Inferior parietal cortex (tissue), 1 donor: ENCODE results near the gene KIF12.

Experiments used
- DNase-seq: peaks from one replicate; pipeline ENCODE4 v3.0.0-alpha.2; 2016; ENCODE audit errors: extremely low spot score

The KIF12 gene

DNA sequence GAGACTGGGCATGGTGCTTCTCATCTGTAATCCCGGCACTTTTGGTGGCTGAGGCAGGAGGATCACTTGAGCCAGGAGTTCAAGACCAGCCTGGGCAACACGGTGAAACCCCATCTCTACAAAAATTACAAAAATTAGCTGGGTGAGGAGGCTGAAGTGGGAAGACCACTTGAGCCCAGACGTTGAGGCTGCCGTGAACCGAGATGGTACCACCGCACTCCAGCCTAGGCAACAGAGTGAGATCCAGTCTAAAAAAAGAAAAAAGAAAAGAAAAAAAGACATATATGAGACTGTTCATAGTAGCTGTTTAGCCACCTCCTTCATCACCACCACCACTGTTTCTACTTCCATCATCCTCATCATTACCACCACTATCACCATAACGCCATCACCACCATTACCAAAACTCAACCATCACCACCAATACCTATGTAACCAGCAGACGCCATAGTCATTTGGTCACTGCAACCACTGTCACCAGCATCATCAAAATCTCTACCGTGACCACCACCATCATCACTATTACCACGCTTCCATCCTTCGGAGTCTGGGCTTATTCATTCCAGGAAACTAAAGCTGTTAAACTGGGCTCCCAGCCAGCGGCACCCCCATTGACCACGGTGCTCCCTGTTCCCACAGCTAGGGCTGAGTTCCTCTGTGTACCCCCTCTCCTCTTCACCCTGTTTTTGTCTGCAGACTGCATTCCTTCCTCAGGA lies 8.4 kb upstream of the KIF12 start:
- no peak for DNase-seq

DNA sequence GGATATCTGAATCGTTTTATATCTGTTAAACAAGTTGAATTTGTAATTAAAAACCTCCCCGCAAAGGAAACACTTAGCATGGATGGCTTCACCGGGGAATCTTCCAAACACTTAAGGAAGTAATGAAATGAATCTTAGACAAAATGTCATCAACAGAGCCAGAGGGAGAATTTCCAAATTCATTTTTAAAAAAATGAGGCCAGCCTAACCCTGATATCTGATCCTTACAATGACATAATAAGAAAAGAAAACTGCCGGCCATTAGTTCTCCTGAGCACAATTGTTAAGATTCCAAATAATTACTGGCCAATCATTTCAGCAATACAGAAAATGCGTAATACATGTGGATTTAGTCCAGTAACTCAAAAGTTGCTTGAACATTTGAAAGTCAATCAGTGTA lies 6.1 kb upstream of the KIF12 start:
- no peak for DNase-seq

DNA sequence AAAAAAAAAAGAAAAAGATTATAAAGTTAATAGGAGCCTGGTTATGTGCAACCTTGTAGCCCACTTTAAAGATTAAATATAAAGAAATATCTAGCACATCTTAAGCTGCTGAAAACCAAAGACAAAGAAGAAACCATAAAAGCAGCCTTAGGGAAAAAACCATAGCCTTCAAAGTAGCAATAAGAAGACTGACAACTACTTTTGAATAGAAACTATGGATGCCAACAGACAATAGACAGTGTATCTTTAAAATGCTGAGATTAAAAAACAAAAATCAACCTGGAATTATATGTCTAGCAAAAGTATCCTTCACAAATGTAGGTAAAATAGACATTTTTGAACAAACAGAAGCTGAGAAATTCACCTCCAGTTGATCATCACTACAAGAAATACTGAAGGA lies 3.4 kb upstream of the KIF12 start:
- DNase-seq: no peak

DNA sequence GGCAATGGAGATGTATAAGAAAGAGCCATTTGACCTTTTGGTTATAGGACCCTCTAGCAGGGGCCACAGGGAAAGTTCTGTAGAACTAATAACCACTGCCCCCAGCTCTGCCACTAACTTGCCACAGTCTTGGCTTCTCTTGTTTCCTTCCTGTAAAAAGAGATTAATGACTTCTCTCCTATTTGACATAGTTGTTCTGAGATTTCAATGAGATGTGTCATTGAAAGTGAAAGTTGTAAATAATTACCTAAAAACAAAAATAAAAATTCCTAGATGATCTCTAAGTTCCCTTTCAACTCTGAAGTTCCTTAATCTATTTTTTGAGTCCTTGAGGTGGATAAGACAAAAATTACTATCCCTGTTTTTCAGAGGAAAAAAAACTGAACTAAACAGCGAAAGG lies 1.4 kb upstream of the KIF12 start:
- DNase-seq: no peak

DNA sequence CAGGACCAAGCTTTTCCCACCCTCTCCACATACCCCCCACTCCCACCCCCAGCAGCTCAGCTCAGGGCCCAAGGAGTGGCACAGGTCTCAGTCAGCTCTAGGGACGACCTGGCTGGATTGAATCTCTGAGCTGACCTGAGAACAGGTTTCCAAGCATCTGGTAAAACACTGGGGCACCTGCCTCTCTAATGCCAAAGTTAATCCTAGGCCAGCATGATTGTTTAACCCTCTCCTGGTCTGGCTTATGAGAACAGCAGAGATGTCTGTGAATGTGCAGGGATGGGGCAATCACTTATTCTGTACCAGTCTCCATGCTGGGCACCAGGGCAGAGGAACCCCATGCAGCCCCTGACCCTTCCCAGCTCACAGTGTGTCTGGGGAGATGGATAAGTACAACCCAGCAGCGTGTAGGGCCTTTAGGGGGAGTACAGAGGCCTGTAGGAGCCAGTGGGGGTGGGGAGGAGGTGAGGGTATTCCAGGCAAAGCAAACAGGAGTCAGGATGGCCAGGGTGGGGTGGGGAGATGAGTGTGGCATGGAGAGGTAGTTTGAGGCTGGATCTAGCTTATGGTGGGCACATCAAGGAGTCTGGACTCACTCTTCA lies 678 bp upstream of the KIF12 start:
- DNase-seq: no peak

DNA sequence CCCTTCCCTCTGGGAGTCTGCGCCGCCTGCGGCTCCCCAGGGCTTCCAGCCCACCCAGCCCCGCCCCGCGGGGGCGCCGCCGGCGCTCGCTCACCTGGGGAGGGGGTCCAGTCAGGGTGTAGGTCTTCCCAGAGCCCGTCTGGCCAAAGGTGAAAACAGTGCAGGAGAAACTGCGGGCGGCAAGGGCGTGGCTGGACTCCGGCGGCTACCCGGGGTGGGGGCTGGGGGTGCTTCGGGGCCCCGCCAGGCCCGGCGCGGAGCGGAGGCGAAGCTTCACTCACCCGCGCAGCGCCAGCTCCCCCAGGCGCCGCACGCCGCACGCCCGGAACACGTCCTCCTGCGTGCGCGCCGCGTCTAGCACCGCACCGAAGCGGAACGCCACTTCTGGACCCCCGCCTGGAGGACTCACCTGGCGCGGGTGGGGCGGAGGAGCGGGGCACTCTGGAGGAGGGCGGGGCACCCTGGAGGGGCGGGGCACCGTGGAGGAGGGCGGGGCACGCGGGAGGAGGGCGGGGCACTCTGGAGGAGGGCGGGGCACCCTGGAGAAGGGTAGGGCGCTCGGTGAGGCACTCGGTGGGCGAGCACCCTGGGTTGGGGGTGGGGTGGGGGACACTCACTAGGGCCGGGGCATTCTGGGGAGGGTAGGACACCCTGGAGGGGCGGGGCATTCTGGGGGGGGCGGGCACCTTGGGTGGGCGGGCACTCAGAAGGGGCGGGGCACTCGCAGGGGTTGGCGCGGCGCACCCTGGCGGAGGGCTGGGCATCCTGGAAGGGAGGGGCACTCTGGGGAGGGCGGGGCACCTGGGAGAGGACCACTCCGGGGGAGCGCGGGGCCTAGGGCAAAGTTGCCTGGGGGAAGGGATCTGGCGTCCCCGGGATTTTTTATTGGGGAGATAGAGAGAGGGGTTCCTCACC lies 814 bp downstream of the KIF12 start:
- no peak for DNase-seq

DNA sequence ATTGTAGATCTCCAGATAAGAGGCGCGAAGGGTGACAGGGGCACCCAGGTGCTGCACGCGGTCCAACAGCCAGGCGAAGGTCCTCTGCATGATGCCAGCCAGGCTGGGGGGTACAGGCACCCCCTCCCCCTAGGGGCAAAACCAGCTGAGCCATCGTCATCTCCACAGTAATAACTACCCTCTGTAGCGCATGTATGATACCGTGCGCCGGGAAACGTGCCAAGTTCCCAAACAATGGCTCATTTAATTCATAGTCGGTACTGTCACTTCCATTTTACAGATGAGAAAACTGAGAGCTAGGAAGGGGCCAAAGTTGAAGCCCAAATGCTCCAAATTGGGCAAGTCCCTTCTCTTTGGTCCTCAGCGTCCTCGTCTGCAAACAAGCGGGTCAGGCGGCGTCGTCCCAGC lies 1.5 kb downstream of the KIF12 start:
- no peak for DNase-seq

DNA sequence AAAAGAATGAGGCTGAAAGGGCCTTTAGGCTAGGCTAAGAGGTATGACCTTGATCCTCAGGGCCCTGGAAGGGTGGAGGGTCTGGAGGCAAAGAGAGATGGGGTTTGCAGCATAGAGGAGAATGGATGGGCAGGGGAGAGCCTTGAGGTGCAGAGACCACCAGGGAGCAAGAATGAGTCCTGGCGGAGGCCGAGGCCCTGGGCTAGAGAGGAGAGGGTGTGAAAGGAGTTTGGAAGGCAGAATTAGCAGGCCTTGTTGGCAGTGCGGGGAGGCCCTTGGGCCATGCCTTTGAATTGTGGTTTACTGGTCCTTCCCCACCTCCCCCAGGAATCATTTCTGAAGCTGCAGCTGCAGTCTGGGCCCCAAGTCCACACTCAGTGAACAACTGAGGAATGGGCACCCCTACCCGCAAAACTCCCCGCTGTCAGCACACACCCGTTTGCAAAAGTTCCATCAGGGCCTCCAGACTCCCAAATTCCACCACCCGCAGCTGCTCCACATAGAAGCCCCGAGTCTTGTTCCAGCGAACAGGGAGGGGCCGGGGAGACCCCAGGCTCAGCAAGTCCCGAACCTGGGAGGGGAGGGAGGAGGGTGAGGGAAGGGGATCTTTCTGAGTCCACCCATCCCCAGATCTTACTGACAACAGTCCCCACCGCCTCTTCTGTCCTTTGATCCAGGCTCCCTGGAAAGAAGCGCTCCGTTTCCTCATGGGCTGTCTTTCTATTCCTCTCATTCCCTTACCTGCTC lies 2.1 kb downstream of the KIF12 start:
- DNase-seq: no peak

DNA sequence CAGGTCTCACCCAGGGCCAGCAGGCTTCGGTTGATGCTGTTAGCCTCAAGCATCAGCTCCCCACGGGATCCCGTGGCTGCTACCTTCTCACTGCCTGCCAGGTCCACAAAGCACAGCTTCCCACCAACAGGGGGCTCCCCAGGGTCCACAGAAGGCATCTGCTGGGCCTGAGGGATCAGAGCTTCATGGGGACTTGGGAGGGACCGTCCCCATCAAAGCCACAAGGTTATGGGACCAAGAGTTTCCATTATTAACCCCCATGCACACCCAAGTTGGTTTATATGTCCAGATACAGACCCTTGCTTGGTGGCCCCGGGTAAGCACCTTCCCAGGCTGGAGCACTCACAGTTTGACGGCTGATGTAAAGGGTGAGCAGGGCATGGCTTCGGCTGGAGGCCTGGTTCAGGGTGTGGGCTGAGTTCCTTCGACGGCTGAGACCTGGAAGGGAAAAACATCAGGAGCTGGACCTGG lies 3.0 kb downstream of the KIF12 start:
- DNase-seq: no peak

DNA sequence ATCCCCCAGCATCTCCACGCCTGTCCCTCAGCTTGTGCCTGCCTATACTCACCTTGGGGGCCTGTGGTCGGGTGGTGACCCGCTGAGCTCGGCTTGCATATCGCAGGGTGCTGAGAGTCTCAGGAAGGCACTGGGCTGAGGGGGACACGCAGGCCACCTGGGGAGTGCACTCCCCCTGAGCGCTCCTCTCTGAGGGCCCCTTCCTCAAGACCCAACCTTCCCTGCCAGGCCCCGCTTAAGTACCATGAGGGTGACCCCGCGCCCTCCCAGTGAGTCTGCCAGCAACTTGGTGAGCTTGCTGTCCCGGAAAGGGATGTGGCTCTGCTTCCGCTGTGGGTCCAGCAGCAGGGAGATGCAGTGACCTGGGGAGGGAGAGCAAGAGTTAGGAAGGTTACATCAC lies 4.1 kb downstream of the KIF12 start:
- DNase-seq: no peak

DNA sequence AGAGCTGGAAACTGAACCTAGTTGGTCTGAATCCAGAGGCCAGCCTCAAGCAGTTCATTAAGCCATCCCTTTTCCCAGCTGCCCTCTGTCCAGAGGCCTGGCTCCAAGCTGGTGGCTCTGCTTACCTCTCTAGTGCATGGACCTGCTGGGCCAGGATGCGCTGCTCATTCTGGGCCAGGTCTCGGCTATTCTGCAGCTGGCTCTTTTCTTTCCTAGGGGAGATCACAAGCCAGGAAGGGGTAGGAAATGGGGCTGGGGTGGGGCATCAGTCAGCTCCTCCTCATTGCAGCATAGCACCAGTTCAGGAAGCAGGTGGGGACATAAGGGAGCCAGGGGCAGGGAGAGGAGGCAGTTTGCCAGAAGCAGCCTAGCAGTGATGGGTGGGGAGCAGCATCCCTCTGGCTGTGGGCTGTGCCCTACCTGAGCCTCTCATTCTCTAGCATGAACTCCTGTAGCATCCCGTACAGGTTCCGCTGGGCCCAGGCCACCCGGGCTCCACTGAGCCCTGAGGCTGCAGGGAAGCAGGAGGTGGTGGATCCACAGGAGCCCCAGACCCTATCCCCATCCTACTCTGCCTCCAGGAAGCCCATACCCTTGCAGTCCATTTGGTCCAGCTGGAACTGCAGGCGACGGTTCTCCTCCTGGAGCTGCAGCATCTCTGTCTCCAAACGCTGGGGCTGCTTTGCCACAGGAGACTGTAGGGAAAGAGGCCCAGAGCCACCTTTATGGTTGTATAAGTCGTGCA lies 5.2 kb downstream of the KIF12 start:
- DNase-seq: no peak

DNA sequence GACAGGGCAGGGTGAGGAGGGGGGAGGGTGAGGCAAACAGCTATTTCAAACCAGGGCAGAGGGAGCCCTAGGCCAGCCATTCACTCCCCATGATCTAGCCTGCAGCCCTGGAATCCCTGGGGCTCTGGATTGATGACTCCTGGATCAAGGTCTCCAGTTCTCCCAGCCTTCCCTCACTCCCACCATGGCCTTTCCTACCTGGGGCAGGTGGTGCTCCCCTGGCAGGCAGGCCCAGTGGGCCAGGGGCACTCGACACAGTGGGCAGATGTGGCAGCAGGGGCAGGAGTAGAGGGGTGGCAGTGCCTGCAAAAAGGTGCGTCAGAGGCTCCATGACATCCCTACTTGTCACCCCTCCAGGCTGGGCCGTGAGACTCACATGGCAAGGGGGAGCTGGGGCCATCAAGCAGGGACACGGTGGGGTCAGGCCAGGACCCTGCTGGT lies 6.0 kb downstream of the KIF12 start:
- DNase-seq: no peak

DNA sequence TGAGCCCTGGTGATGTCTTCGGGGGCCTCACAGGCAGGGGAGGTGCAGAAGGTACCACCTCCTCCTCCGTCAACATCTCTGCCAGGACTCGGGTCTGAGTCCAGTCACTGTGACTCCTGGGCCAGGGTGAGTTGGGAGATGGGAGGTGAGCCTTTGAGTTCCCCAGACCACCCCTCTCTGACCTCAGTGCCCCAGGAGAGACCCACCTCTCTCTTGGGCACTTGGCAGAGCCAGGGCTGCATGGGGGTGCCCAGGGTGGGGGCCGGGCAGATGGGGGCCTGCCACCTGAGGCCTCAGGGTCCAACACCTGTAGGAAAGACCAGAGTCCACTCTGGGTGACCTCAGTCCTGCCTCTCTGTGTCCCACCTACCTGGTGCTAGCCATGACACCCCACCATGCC lies 6.8 kb downstream of the KIF12 start:
- DNase-seq: no peak

DNA sequence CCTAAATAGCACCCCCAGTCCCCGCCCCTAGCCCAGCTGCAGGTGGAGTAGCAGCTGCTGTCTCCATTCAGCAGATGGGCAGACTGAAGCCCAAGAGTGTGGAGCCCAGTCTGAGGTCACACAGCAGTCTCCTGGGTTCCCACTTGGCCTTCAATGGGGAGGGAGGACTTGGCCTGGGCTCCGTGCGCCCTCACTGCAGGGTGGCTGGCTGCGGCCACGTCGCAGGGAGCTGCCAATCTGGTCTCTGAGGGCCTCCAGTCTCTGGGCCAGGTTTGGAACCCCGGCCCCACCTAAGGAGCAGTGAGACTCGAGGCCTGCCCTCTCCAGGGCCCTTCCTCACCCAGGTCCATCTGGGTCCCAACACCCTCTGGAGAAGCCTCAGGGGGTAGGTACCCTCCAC lies 7.4 kb downstream of the KIF12 start:
- no peak for DNase-seq

DNA sequence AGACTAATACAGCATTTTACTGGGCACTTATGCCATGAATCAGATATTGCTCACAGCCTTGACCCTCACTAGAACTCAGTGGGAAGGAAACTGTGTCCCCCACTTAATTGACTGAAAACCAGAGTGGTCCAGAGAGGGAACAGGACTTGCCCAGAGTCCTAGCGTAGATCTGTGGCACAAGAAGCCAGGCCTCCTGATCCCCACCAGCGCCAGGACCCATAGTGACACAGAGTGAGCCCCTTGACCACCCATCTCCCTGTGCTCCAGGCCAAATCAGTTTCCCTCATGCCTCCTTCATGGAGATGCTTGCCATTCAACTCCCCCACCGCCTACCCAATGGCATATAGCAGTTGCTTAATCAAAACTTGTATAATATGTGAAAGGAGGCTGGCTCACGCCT lies 8.3 kb downstream of the KIF12 start:
- DNase-seq: no peak

DNA sequence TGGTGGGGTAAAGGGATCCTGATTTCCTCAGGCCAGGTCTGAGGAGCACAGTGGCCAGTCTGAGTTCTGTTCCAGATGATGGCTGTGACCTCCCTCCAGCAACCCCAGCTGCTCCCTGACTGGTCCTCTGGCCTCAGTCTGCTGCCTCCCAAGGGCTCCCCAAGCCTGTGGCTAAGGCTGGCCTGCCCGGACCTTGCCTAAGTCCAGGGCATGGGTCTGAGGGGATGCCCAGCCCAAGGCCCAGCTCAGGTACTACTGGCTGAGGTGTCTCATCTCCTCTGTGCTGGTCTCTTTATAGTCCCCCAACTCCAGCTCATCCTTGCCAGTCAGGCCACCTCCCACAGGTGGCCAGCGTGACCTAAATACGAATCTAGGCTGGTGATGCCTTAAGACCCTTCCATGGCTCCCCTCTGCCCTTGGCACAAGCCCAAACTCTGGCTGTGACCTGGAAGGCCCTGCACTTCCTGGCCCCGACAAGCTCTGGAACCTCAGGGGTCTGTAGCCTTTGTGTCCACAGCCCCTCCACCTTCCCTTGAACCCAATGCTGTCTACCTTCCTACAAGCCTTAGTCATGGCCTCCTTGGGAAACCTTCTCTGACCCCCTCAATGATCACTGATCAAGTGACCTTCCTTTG lies 9.8 kb downstream of the KIF12 start:
- no peak for DNase-seq

DNA sequence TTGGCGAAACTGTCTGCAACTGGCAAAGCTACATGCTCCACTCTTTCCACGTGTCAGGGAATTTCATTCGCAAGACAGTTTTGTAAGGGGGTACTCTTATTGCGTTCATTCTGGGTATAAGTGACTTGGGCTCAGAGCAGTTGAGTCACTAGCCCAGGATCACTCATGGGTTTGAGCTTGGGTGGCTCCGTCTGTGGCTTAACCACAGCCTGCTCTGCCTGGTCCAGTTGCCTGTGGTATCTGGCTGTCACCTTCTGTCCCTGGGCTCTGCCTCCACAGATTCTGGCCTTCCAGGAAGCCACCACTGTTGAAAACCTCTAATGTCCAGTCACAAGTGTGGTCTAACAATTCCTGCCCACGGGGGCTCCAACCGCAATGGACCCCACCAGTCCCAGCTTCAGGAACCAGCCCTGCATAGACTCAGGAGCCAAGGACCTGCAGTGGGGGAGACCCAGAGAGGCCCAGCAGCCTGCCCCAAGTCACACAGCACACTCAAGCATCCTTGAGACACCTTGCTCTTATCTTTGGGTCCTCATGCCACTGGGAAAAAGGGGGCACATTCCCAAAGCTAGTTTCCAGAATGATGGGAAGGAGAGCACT lies 10.4 kb downstream of the KIF12 start:
- DNase-seq: no peak

DNA sequence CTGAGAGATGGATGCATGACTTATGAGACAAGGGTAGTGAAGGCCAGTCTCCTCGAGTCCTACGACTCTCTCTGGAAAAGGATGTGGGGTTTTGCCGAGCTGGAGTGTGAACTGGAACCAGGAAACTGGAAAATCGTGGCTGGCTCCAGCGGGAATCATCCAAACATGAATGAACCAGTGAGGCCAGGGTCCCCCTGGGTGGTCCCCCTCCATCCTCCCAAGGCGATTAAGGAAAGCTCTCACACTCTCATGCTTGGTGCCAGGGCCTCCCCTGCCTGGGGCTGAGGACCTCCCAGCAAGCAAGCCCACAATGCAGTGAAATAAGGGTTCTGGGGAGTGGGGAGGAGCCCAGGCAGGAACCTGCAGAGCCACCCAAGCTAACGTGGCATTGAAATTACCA lies 11.4 kb downstream of the KIF12 start:
- no peak for DNase-seq

DNA sequence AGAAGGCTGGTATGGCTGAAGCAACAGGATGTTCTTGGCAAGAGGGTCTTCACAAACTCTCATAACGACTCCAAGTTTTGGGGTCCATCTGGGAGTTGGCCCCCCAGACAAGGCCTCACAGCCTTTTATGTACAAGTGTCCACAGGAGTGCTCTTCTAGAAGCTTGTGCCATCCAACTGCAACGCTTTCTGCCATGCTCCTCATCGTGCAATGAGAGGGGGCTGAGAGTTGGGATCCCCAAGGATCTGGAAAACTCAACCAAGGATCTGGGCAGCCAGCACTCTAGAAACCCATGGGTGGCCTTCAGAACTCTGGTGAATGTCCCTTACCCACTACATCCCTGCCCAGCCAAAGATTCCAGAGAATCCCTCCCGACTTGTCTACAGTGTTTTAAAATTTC lies 12.5 kb downstream of the KIF12 start:
- no peak for DNase-seq

DNA sequence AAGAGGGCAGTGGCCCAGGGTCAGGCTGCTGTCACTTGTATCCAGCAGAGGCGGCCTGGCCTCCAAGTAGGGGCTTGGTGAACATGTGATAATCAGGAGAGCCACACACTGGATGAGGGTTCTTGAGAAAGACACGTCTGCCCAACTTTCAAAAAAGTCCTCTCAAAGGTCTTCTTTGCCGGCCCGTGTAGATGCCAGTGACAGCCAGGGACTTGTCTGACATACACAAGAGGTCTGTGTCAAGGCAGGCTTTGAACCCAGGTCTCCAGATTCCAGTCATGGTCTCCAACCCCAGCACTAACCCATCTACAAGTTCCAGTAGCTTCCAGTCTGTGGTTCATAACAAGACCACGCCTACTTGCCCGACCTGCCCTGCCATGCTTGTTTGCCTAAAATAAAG lies 13.1 kb downstream of the KIF12 start:
- no peak for DNase-seq
